GM12872 (cell line): ENCODE results near the gene EDARADD.
A peak's percentile ranks its signal among the peaks of the same experiment; 100 is the strongest.

Experiments
- TF ChIP-seq, protein P1 (sequence below): IDR thresholded peaks from 3 replicates; pipeline ENCODE4 v1.5.1; 2011; ENCODE audit warnings: low read depth, mild to moderate bottlenecking, low read length, moderate library complexity; ENCODE audit not compliant: insufficient read depth

EDARADD gene

DNA sequence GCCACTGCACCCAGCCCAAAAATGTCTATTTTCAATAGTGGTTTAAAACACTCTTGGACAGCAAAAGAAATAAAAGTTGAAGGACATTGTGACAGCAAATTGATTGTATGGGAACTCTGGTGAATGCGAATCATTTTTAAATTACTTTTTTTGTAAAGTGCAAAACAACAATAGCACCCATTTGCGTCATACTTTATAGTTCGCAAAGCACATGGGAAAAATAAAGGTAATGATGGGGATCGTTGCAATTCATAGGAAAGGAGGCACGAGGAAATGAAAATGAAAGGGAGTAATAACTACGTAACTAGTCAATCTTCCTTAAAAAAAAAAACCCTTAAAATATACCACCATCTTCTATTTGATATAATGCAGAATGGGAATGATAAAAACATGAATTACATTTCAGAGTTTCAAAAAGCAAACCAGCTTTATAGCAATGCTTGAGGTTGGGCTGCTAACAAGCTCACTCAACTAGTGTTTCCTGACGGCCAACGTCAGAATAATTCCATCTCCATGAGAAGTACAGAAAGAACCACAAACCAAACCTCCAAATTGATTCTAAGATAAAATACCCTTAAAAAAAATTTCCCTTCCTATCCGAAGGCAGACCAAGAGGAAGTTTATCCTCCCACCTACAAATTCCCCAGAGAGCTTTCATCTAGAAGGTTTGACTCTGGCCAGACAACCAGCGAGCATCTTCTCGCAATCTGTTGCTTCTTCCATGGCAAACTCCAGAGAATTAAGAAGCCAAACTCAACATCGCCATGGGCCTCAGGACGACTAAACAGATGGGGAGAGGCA is at the start of gene EDARADD:
EDARADD (plus strand) TSS at position 606 of the 801 bp plus-strand sequence; CDS start at position 765, 159 bp downstream.
- TF ChIP-seq, protein P1, sequence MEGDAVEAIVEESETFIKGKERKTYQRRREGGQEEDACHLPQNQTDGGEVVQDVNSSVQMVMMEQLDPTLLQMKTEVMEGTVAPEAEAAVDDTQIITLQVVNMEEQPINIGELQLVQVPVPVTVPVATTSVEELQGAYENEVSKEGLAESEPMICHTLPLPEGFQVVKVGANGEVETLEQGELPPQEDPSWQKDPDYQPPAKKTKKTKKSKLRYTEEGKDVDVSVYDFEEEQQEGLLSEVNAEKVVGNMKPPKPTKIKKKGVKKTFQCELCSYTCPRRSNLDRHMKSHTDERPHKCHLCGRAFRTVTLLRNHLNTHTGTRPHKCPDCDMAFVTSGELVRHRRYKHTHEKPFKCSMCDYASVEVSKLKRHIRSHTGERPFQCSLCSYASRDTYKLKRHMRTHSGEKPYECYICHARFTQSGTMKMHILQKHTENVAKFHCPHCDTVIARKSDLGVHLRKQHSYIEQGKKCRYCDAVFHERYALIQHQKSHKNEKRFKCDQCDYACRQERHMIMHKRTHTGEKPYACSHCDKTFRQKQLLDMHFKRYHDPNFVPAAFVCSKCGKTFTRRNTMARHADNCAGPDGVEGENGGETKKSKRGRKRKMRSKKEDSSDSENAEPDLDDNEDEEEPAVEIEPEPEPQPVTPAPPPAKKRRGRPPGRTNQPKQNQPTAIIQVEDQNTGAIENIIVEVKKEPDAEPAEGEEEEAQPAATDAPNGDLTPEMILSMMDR = no peak

DNA sequence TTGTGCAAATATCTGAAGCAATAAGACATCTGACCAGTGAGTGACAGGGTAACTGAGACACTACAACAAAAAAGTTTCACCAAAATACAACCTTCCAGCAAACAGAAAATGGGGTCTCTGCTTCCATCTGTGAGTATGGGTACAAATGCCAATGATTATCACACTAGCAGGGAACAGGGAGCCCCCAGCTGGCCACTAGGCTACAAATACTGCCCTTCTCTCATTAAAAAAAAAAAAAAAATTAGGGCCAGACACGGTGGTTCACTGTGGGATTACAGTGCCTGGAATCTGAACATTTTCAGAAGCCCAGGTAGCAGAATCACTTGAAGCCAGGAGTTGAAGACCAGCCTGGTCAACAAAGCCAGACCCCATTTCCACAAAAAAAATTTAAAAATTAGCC is 48.4 kb upstream of the EDARADD start:
- TF ChIP-seq, protein P1 = peak; percentile 36; the same call in 2 of the 3 replicates

DNA sequence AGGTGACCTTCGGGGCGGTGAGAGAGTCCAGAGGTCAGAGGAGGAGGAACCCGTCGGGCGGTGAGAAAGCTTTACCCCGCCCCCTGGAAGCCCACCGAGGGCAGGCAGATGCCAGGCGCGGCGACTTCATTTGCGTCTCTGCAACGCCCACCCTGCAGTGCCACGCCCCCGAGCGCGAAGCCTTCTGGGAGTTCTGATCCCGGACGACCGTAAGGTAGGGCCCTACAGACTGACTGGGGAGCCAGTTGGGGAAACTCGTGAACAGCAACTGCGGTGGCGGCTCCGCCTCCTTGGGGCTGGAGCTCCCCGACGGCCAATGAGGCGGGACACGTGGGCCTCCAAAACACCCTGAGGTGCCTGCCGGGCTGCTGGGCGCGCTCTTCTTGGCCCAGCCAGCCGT is 46.0 kb upstream of the EDARADD start:
- TF ChIP-seq, protein P1 = no peak

DNA sequence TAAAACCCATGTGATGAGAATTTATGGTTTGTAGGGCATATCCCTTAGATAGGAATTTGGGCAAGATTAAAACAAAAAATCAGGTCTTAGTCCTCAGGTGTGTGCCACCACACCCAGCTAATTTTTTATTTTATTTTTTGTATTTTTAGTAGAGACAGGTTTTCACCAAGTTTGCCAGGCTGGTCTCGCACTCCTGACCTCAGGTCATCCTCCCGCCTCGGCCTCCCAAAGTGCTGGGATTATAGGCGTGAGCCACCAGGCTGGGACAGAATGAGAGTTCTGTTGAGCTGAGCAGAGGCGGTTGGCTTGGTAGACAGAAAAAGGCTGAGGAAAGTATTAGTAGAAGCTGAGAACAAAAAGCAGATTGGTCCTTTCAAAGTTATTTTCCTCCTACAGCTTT is 43.8 kb upstream of the EDARADD start:
- TF ChIP-seq, protein P1 = no peak

DNA sequence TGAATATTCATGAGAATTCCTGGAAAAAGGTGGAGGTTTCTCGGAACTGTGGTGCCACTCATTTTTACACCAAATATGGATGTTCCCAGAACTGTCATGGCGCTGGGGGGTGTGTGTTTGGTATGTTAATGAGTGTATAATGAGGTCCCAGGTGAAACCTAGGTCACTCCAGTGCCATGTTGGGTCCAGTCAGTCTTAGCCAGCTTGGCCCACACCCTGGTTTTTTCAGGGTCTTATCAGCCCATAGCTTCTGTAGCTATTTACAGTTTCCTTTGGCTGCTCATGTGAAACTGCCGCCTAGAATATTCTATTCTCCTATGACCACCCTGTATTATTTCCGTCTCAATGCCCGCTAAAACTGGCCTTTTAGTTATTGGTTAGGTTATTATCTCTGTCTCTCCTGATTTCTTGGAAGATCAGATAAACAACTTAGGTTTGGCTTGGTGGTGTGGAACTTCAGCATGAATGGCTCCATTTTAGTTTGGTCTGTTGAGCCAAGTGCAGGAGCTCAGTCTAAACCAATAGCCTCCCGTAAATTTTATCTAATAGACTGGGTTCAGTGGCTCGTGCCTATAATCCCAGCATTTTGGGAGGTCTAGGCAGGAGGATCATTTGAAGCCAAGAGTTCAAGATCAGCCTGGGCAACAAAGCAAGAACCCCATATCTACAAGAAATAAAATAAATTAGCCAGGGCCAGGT is 42.1 kb upstream of the EDARADD start:
- TF ChIP-seq, protein P1 = no peak

DNA sequence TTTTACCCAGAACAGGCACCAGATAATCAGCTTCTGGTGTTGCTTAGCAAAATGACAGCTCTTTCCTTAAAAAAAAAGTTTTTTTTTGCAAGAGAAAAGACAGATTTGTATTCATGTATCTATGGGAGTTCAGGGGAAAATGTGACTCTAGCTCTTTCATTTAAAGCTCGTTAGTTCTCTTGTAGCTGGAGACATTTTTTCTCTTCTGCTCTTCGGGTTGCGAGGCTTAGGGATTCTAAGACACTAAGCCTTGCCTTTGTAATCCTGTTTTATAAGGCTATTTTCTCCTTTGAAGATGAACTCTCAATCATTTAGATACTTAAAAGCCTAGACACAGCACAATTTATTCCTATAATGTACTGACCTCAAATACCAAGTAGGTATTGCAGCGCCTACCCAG is 40.3 kb upstream of the EDARADD start:
- TF ChIP-seq, protein P1 = no peak

DNA sequence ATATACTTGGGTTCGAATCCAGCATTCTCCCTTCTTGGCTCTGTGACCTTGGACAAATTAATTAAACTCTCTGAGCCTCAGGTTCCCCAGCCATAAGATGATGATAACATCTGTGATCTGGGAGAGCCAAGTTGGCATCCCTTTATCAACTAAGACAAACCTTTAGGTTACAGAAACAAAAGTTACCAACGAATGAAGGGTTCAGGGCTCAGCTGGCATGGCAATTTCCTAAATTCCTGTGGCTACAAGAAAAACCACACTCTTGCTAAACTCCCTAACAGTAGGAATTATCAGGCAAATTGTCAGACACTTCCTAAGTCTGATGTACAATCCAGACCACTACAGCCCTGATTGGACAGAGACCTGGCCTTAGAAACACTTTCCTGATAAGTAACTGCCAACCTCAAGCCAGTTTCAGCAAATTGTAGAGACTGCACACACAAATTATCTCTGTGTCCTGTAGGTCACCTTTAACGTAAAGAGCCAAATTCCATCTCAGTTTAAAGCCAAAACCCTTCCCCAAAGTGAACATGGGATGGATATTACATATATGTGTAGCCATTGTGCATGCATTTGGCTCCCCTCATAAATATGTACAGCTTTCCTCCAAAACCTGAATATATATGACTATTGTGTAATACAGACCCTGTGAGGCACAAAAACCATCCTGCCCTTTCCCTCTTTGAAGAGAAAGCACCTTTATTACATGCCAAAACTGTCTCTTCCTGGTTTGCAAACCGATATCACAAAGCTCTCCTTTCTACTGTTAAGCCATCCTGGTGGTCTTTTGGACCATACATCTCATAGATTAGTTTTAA is 39.5 kb upstream of the EDARADD start:
- TF ChIP-seq, protein P1 = no peak
